Activated naive CD8-positive, alpha-beta T cell (primary cell): ENCODE results near the gene CUEDC2.
A peak's percentile ranks its signal among the peaks of the same experiment; 100 is the strongest.

Experiments used
- H3K27ac Mint-ChIP-seq: one replicate; pipeline ENCODE4 v1.8.0; 2021; ENCODE audit warnings: mixed read lengths
- H3K27me3 Mint-ChIP-seq: one replicate; pipeline ENCODE4 v1.8.0; 2021; ENCODE audit warnings: mixed read lengths
- H3K36me3 Mint-ChIP-seq: one replicate; pipeline ENCODE4 v1.8.0; 2021; ENCODE audit warnings: mixed read lengths
- H3K4me1 Mint-ChIP-seq: one replicate; pipeline ENCODE4 v1.8.0; 2021; ENCODE audit warnings: low read depth, mixed read lengths
- H3K4me3 Mint-ChIP-seq: one replicate; pipeline ENCODE4 v1.8.0; 2021; ENCODE audit warnings: mild to moderate bottlenecking, mixed read lengths
- H3K9me3 Mint-ChIP-seq: one replicate; pipeline ENCODE4 v1.8.0; 2021; ENCODE audit warnings: low read depth, mixed read lengths

The CUEDC2 gene

DNA sequence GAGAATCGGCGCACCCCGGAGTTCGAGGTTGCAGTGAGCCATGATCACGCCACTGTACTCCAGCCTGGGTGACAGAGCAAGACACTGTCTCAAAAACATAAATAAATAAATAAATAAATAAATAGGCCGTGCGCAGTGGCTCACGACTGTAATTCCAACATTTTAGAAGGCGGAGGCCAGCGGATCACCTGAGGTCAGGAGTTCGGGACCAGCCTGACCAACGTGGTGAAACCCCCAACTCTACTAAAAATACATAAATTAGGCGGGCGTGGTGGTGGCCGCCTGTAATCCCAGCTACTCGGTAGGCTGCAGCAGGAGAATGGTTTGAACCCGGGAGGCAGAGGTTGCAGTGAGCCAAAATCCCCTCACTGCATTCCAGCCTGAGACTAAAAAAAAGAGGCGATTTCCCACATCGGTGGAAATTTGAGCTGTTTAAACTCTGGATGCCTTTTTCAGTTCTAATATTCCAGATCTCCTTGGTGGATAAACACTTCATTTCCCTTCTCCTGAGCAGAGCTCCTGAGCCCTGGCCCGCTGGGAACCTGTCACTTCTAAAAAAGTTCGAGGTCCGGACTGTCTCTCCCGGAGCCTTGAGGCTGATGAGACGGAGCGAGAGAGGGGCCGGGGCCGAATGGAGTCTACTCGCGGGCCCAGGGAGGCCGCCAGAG is 38.8 kb downstream of the CUEDC2 start:
- peak overlapping the region; percentile 97 for H3K27ac Mint-ChIP-seq
- peaks cover 31% of the 10 kb centered on the region for H3K4me1 Mint-ChIP-seq
- no peaks in the 10 kb centered on the region for H3K27me3 Mint-ChIP-seq
- no peaks in the 10 kb centered on the region for H3K9me3 Mint-ChIP-seq
- no peaks in the 10 kb centered on the region for H3K36me3 Mint-ChIP-seq
- peak overlapping the region; percentile 92 for H3K4me3 Mint-ChIP-seq

DNA sequence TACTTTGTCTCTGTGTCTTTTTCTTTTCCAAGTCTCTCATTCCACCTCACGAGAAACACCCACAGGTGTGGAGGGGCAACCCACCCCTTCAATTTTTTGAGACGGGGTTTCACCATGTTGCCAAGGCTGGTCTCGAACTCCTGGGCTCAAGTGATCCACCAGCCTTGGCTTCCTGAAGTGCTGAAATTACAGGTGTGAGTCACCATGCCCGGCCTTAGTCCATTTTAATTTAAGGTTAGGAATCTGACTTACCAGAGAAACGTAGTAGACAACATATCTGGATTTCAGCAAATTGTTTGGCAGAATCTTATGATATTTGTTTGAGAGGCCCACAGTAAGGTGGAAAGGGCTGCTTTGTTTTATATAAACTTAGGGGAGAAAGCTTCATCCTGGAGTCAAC is 40.1 kb downstream of the CUEDC2 start:
- Mint-ChIP-seq H3K27me3 (no peaks in the 10 kb centered on the region), H3K4me3 (no peak overlapping the region), H3K9me3 (no peaks in the 10 kb centered on the region), H3K4me1 (peaks cover 19% of the 10 kb centered on the region), H3K27ac (no peak overlapping the region), H3K36me3 (no peaks in the 10 kb centered on the region)

DNA sequence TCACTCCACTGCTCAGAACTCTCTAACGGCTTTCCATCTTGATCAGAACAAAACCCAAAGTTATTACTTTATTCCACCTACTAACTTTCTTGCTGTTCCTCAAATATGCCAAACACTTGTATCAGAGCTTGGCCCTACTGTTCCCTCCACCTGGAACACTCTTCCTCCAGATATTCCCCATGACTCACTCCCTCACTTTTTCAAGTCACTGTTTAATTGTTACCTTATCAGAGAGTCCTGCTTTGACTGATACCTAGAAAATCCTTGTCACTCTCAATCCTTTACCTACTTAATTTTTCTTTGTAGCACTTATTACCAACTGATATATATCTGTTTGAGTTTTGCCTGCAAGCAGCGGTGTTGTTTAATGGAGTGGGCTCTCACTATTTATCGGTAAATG is 42.5 kb downstream of the CUEDC2 start:
- Mint-ChIP-seq H3K36me3 (no peaks in the 10 kb centered on the region), H3K27me3 (no peaks in the 10 kb centered on the region), H3K9me3 (no peaks in the 10 kb centered on the region), H3K4me1 (peaks cover 7% of the 10 kb centered on the region), H3K27ac (no peak overlapping the region), H3K4me3 (no peak overlapping the region)

DNA sequence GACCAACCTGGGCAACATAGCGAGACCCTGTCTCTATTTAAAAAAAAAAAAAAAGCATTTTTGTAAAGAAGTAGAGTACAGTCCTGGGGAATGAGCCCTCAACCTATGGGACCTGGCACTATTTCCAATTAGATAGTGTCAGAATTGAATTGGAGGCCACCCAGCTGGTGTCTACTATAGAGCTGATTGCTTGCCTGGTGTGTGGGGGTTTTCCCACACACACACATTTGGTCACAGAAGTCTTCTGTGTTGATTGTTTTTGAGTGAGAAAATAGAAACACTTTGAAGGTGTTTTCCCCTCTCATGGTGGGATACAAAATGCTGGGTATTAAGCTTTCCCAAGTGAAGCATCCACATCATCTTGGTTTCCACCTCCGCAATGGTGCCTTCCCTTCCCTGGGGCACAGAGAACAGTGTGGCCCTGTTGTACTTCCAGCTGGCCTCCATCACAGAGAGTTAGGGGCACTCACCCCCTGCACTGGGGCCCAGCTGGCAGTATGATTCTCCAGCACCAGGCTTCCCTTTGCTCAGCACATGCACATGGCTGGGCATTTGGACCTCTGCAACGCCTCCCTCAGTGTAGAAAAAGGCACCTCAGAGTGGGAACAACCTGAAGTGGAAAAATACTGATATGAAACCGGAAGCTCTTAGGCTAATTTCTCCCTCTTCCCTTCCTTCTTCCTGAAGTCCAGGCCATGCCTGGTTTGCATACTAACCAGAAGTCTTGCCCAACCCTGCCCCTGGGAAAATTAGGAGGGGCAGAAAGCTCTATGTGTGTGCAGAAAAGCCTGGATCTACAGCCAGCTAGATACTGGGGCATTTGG is 47.6 kb downstream of the CUEDC2 start:
- Mint-ChIP-seq H3K4me1 (no peaks in the 10 kb centered on the region), H3K27ac (peak overlapping the region; percentile 34), H3K27me3 (no peaks in the 10 kb centered on the region), H3K36me3 (no peaks in the 10 kb centered on the region), H3K9me3 (no peaks in the 10 kb centered on the region), H3K4me3 (no peak overlapping the region)

DNA sequence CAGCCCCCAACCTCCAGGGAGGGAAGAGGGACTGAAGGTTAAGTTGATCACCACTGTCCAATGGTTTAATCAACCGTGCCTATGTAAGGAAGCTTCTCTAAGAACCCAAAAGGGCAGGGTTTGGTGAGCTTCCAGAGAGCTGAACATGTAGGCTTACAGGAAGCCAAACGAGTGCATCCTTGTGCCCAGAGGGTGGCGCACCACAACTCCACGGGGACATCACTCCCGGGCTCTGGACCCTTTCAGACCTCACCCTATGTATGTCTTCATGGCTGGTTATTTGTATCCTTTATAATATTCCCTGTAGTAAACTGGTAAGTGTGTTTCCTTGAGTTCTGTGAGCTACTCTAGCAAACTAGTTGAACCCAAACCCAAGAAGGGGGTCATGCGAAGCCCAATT is 48.3 kb downstream of the CUEDC2 start:
- Mint-ChIP-seq H3K36me3 (no peaks in the 10 kb centered on the region), H3K4me3 (no peak overlapping the region), H3K27ac (no peak overlapping the region)

DNA sequence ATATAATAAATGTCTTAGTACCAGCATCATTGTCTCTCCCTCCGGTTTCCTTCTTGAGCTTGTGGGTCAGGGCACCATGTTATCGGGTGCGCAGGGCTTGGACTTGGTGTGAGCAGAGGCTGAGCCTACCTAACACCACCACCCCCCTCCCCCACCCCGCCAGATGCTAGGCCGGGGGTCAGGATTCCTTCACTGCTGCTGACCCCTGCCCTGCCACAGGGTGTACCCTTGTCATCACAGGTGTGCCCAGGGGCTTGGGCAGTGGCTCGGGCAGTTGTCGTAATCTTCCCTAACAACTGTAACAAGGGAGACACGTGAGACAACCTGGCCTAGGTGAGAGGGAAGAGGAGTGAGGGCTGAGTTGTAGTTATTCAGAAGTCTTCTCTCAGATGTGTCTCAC is 49.5 kb downstream of the CUEDC2 start:
- Mint-ChIP-seq H3K9me3 (no peaks in the 10 kb centered on the region), H3K27ac (no peak overlapping the region), H3K4me3 (no peak overlapping the region), H3K27me3 (no peaks in the 10 kb centered on the region), H3K4me1 (no peaks in the 10 kb centered on the region), H3K36me3 (no peaks in the 10 kb centered on the region)

More for the DNA sequence above, 48.3 kb downstream of the CUEDC2 start:
- H3K27me3 Mint-ChIP-seq = no peaks in the 10 kb centered on the region
- H3K4me1 Mint-ChIP-seq = no peaks in the 10 kb centered on the region
- H3K9me3 Mint-ChIP-seq = no peaks in the 10 kb centered on the region

DNA sequence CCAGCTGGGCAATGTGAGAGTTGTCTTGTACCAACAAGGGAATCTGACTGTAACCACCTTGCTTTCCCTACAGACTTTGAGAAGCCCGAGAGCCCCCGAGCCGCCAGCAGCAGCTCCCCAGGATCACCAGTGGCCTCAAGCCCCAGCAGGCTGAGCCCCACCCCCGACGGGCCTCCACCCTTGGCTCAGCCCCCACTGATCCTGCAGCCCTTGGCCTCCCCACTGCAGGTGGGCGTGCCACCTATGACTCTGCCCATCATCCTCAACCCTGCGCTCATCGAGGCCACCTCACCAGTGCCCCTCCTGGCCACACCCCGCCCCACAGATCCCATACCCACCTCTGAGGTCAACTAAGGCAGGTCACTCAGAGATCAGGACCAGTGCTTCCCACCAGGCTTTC is 50.4 kb downstream of the CUEDC2 start:
- Mint-ChIP-seq H3K4me3 (no peak overlapping the region), H3K36me3 (no peaks in the 10 kb centered on the region), H3K27ac (no peak overlapping the region), H3K4me1 (no peaks in the 10 kb centered on the region), H3K9me3 (no peaks in the 10 kb centered on the region), H3K27me3 (no peaks in the 10 kb centered on the region)

DNA sequence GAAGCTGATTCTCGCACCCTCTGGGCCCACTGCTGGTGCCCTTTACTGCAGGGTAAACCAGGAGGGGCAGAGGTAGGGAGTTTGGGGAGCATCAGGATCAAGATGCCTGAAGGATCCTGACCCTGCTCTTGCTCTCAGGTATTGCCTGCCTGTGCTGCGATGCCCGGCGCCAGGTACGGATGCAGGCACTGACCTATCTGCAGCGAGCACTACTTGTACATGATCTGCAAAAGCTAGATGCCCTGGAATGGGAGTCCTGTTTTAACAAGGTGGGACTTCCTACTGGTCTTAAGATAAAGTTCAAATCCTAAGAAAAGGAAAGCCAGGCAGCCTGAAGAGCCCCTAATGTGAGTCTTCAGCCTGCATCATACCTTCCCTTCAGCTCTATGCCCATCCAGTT is 53.0 kb downstream of the CUEDC2 start:
- no peak overlapping the region for H3K4me3 Mint-ChIP-seq
- H3K27ac Mint-ChIP-seq = no peak overlapping the region
- no peaks in the 10 kb centered on the region for H3K4me1 Mint-ChIP-seq
- no peaks in the 10 kb centered on the region for H3K27me3 Mint-ChIP-seq
- no peaks in the 10 kb centered on the region for H3K9me3 Mint-ChIP-seq
- H3K36me3 Mint-ChIP-seq = no peaks in the 10 kb centered on the region

DNA sequence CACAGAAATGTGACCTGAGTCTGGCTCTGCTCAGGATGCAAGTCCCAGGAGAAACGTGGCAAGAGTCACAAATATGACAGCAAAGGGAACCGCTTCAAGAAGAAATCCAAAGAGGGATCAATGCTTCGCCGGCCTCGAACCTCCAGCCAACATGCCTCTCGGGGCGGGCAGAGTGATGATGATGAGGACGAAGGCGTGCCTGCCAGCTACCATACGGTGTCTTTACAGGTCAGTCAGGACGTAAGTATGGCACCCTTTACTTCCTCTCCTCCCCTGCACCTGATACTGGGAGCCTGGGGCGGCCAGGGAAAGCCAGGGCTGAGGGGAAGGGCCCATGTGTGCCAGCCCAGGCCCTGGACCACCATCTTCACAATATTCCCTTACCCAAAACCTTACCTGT is 55.5 kb downstream of the CUEDC2 start:
- H3K27ac Mint-ChIP-seq = no peak overlapping the region
- no peaks in the 10 kb centered on the region for H3K9me3 Mint-ChIP-seq
- H3K4me1 Mint-ChIP-seq = no peaks in the 10 kb centered on the region
- no peak overlapping the region for H3K4me3 Mint-ChIP-seq
- H3K27me3 Mint-ChIP-seq = no peaks in the 10 kb centered on the region
- peaks cover 7% of the 10 kb centered on the region for H3K36me3 Mint-ChIP-seq

DNA sequence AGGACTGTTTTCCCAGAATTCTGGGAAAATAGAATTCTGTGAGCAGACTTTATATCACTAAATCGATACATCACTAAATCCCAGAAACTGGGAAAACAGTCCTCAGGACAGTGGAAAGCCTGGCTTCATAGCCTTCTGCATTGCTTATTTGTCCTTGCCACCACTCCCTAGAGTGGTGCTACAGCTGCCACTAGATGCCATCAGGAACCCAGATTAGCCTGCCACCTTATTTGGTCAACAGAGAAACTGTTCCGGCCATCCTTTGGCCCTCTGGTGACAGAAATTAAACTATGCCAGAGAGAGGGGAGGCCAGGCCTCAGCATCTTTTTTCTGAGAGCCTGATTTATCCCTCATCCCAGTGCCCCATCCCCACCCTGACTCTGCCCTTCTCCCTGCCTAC is 56.5 kb downstream of the CUEDC2 start:
- Mint-ChIP-seq H3K9me3 (no peaks in the 10 kb centered on the region), H3K4me3 (no peak overlapping the region), H3K36me3 (peaks cover 10% of the 10 kb centered on the region), H3K27me3 (no peaks in the 10 kb centered on the region), H3K4me1 (no peaks in the 10 kb centered on the region), H3K27ac (no peak overlapping the region)

DNA sequence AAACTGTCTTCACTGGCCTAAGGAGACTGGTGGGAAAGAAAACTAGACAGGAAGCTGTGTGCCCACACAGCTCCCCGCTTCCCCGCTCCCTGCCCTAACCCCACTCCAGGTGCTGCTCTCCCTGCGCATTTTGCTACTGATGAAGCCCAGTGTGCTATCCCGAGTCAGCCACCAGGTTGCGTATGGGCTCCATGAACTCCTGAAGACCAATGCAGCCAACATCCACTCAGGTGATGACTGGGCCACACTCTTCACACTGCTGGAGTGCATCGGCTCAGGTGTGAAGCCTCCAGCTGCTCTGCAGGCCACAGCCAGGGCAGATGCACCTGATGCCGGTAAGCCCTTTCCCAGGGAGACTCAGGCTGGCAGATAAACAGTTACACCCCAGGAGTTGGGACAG is 57.1 kb downstream of the CUEDC2 start:
- no peak overlapping the region for H3K4me3 Mint-ChIP-seq
- peaks cover 11% of the 10 kb centered on the region for H3K36me3 Mint-ChIP-seq
- H3K27ac Mint-ChIP-seq = no peak overlapping the region
- H3K4me1 Mint-ChIP-seq = no peaks in the 10 kb centered on the region
- H3K9me3 Mint-ChIP-seq = no peaks in the 10 kb centered on the region
- no peaks in the 10 kb centered on the region for H3K27me3 Mint-ChIP-seq
